AG10803 (cell line): ENCODE measurements around the gene PMAIP1.
"Not testable (repeated sequence)": the region's sequence is repeated elsewhere in the genome, so short reads cannot be mapped to it uniquely, and the experiment has no call there.

Source experiments
- DNase-seq: peaks from one replicate; pipeline ENCODE4 v3.0.0; 2010; ENCODE audit warnings: low read depth
- H3K4me3 ChIP-seq: 2 replicates; pipeline ENCODE4 v1.5.1; 2011; ENCODE audit warnings: mild to moderate bottlenecking, low read length, control low read depth
- TF ChIP-seq, protein P1 (sequence below): conservative IDR thresholded peaks from 2 replicates; pipeline ENCODE4 v1.5.1; 2011; ENCODE audit warnings: mild to moderate bottlenecking, low read length, control low read depth, inconsistent platforms

The PMAIP1 gene

DNA sequence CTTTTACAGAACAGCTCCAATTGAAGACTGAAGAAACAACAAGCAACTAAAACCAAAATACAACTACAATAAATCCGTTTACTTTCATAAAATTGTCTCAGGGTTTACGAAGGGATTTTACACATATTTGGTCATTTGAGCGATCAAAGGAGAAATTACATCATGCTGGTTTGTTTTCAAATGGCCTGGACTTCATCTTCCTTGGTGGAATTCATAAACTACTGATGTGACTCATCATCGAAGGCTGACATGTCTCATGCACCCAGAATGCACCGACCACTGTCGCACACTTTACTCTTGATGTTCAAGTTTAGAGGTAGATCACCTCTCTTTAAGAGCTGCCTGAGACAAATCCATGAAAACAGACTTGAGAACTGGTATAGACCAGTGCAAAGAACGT, 25.6 kb upstream of the PMAIP1 start:
- TF ChIP-seq, protein P1, sequence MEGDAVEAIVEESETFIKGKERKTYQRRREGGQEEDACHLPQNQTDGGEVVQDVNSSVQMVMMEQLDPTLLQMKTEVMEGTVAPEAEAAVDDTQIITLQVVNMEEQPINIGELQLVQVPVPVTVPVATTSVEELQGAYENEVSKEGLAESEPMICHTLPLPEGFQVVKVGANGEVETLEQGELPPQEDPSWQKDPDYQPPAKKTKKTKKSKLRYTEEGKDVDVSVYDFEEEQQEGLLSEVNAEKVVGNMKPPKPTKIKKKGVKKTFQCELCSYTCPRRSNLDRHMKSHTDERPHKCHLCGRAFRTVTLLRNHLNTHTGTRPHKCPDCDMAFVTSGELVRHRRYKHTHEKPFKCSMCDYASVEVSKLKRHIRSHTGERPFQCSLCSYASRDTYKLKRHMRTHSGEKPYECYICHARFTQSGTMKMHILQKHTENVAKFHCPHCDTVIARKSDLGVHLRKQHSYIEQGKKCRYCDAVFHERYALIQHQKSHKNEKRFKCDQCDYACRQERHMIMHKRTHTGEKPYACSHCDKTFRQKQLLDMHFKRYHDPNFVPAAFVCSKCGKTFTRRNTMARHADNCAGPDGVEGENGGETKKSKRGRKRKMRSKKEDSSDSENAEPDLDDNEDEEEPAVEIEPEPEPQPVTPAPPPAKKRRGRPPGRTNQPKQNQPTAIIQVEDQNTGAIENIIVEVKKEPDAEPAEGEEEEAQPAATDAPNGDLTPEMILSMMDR = no peak
- DNase-seq = peak; percentile 86
- no peak overlapping the region for H3K4me3 ChIP-seq

DNA sequence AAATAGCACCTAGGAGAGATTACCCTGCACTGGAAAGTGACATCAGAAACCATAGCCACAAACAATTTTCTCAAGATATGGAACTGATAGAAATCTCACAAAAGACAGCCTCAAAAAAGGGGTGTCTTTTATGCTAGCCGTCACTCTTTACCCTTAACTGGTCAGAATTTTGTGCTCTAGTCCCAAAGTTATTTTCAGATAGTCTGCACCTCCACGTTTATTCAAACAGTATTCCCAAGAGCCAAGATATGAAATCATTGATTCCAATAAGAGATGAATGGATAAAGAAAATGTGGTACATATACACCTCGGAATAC, 23.5 kb upstream of the PMAIP1 start:
- DNase-seq = no peak
- H3K4me3 ChIP-seq = no peak overlapping the region
- TF ChIP-seq, protein P1 = no peak

DNA sequence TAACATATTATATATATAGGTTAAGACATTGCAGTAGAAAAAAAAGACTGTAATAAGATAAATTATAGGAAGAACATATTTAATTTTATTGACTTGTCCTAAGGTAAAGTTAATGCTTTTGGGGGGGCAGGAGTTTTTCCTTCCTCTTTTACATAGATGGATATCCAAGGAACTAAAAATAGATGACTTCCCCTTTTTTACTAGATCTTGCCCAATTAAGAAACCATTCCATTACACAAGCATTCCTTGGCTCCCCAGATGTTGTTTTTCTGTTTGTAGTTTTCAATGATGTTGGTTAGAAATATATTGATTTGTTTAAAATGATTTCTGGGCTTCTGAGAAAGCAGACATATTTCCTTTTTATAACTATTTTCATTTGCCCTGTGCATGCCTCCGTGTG, 22.4 kb upstream of the PMAIP1 start:
- peak; percentile 46 for DNase-seq
- no peak overlapping the region for H3K4me3 ChIP-seq
- TF ChIP-seq, protein P1 = no peak

DNA sequence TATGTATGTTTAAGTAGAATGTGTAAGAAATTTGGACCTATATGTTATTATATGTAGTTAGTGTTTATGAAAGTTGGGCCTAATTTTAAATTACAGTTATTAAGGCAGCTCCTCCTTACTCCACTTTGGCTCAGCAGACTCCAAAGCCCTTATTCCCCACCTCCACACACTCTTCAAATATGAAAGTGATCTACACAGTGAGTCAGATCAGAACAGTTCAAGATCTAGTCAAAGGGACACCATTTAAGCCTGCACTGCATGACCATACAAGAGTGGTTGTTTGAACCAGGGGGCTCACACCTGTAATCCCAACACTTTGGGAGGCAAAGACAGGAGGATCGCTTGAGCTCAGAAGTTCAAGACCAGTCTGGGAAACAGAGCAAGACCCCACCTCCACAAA, 21.2 kb upstream of the PMAIP1 start:
- no peak for DNase-seq
- TF ChIP-seq, protein P1 = no peak
- no peak overlapping the region for H3K4me3 ChIP-seq

DNA sequence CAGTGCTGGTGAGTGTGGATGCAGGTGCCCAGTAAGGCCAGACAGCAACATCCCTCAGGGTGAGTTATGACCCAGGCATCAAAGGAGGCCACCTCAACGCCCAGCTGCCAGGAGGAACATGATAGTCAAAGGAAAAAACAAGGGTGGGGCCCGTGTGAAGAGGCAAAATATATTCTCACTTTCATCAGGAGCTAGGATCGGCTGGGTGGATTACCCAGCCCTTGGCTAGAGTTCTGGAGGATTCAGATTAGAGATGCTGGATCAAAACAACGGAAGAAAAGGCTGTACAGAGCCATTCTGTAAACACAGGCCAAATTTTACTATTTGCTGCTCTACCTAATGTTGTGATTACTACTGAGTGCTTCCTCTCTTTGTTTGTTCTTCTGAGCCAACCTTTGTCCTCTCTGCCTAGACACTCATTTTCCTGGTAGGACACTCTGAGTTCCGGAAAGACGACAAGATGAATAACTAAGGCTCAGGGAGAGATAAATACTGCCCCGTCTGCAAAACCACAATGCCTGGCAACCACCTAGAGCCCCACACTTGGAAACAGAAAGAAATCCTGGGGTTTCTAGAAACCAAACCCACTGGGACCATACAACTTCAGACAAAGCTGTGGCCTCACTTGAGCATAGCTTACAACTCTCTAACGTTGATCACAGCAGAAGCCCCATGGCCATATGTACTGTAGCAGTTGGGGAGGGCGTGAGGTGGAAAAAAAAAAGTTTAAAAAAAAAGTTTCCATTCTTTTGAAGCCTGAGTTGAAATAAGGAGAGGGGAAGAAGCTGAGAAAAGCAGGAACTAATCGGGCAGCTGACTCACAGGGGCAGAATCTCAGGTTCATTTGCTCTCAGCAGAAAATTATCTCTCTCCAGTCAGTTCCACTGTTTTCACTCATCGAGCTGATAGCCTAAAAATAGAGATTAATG, 17.8 kb upstream of the PMAIP1 start:
- TF ChIP-seq, protein P1 = no peak
- no peak overlapping the region for H3K4me3 ChIP-seq
- DNase-seq = peak; percentile 56

DNA sequence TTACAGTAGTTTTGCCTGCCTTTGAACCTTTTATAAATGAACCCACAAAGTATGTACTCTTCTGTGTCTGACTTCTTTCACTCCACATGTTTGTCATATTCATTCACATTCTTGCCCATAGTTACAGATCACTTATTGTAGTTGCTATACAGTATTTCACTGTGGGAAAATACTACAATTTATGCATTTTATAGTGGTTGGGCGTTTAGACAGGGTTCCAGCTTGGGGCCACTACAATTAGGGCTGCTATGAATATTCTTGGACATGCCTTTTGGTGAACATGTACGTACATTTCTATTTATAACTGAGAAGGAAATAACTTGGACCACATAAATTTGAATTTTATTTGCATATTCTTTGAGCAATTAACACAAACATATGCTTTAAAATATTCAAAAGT, 15.4 kb upstream of the PMAIP1 start:
- peak; percentile 24 for DNase-seq
- TF ChIP-seq, protein P1 = no peak
- H3K4me3 ChIP-seq = no peak overlapping the region

DNA sequence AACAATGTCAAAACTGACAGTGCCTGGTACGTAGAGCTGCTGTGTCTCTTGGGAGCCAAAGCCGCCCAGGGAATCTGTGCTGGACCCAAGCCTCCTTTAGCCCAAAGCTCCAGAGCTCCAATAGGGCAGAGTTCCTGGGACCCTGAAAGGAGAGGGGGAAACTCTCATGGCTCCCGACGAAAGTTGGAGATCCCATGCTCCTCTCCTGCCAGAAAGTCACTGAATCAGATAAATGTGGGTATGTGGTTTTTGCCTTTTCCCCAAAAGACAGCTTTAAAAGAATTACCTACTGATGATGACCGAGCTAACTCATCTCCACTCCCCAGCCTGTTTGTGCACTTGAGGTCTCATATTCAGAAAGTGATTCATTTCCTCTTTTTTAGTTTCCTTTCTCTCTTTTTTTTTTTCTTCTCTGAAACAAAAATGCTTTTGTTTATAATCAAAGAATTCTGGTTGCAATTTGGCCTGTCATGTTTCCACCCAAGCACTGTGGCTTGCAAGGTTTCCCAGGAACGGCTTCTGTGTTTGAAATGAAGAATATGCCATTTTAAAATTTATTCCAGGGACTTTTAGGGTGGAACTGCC, 14.1 kb upstream of the PMAIP1 start:
- DNase-seq = peak; percentile 86
- TF ChIP-seq, protein P1 = no peak
- peak overlapping the region; percentile 19 for H3K4me3 ChIP-seq

DNA sequence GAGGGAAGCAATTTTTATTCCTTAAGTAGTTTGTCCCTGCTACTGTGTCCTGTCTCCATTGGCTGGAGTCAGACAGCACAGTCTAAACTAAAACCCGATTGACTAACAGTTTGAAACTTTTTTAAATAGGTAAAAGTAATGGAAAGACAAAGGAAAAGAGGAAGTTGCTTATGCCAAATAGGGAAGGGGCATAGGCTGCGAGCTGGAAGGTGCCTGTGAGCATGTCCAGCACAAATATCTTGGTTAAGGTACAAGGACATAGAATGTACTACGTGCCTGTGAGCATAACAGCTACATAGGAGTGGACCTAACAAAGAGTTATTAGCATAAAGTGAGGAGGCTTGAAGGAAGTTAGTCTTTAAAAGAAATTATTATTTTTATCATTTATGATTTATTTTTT, 13.4 kb upstream of the PMAIP1 start:
- DNase-seq, H3K4me3 ChIP-seq: not testable (repeated sequence)
